ENCODE data around the gene TRIM15.
"Not testable (repeated sequence)": the region's sequence is repeated elsewhere in the genome, so short reads cannot be mapped to it uniquely, and the experiment has no call there.

The TRIM15 gene

GRCh38 chr6:30163090-30163917, at the start of gene TRIM15:
TRIM15 (plus strand) TSS chr6:30163546; CDS start chr6:30163685, 139 bp downstream.
- no peak for DNase-seq

- DNase-seq: no peak
Observed at GRCh38 chr6:30113841-30114240, 49.5 kb upstream of the TRIM15 start.

- DNase-seq: no peak
Observed at GRCh38 chr6:30116724-30117123, 46.6 kb upstream of the TRIM15 start.

- not testable (repeated sequence) for DNase-seq
Observed at GRCh38 chr6:30118691-30119090, 44.7 kb upstream of the TRIM15 start.

GRCh38 chr6:30121446-30122366, 41.6 kb upstream of the TRIM15 start:
- no peak for DNase-seq

GRCh38 chr6:30122515-30122914, 40.8 kb upstream of the TRIM15 start:
- no peak for DNase-seq

GRCh38 chr6:30127238-30128093, 35.9 kb upstream of the TRIM15 start:
- DNase-seq: no peak

GRCh38 chr6:30129265-30130178, 33.8 kb upstream of the TRIM15 start:
- DNase-seq: no peak

GRCh38 chr6:30130179-30130679, 33.1 kb upstream of the TRIM15 start:
- no peak for DNase-seq

- DNase-seq: no peak
Observed at GRCh38 chr6:30130887-30131862, 32.2 kb upstream of the TRIM15 start.

GRCh38 chr6:30131947-30132497, 31.3 kb upstream of the TRIM15 start:
- no peak for DNase-seq

GRCh38 chr6:30135147-30135546, 28.2 kb upstream of the TRIM15 start:
- no peak for DNase-seq

GRCh38 chr6:30135757-30136156, 27.6 kb upstream of the TRIM15 start, which contains the start of gene TRIM40:
TRIM40 (plus strand) TSS chr6:30136140; CDS start chr6:30137037, 897 bp downstream.
- DNase-seq: no peak

GRCh38 chr6:30136570-30137286, 26.6 kb upstream of the TRIM15 start:
- DNase-seq: no peak

GRCh38 chr6:30140240-30140639, 23.1 kb upstream of the TRIM15 start:
- not testable (repeated sequence) for DNase-seq

- DNase-seq: no peak
Observed at GRCh38 chr6:30142665-30143064, 20.7 kb upstream of the TRIM15 start.

- no peak for DNase-seq
Observed at GRCh38 chr6:30143780-30144179, 19.6 kb upstream of the TRIM15 start.

- DNase-seq: no peak
Observed at GRCh38 chr6:30144811-30145210, 18.5 kb upstream of the TRIM15 start.

- no peak for DNase-seq
Observed at GRCh38 chr6:30145818-30146217, 17.5 kb upstream of the TRIM15 start.
